HepG2 (cell line): ENCODE measurements around the gene PIP4K2B. TPM values are rescaled to one million over a fixed set of nuclear protein-coding genes. Genes with fewer than 3 reads are reported as not detected.

ENCODE experiments used
- AHR ChIP-seq: IDR thresholded peaks from 2 replicates; pipeline ENCODE4 v1.6.1; 2018; ENCODE audit warnings: missing genetic modification reagents, missing compliant biosample characterization
- ATF4 ChIP-seq, 2 experiments: fragments of 450-650 bp in 1 of 2; sonication (generic) in 1 of 2; formaldehyde crosslinking; IDR thresholded peaks; 2 replicates each; pipeline versions ENCODE4 v1.5.0 to v1.8.0; 2020 to 2022; ENCODE audit warnings: mild to moderate bottlenecking in 1 of 2, missing genetic modification reagents in 1 of 2
- BRD4 ChIP-seq: sonication (generic); formaldehyde crosslinking; IDR thresholded peaks from 2 replicates; pipeline ENCODE4 v1.4.0; 2020; ENCODE audit warnings: missing genetic modification reagents
- DDIT3 ChIP-seq: sonication (generic); formaldehyde crosslinking; IDR thresholded peaks from 2 replicates; pipeline ENCODE4 v1.4.0; 2020; ENCODE audit warnings: mild to moderate bottlenecking, missing genetic modification reagents
- ELF1 ChIP-seq: sonication (generic); formaldehyde crosslinking; IDR thresholded peaks from 2 replicates; pipeline ENCODE4 v1.4.0; 2020; ENCODE audit warnings: missing genetic modification reagents
- ESRRA ChIP-seq: sonication (generic); formaldehyde crosslinking; IDR thresholded peaks from 2 replicates; pipeline ENCODE4 v1.5.1; 2020; ENCODE audit warnings: mild to moderate bottlenecking, low read depth, missing genetic modification reagents
- FIP1L1 ChIP-seq: fragments of 200-400 bp; formaldehyde crosslinking; IDR thresholded peaks from 2 replicates; pipeline ENCODE4 v1.6.1; 2018; ENCODE audit warnings: low read depth, mild to moderate bottlenecking, low read length, moderate library complexity, borderline replicate concordance; ENCODE audit not compliant: insufficient read depth
- FOXC1 ChIP-seq: sonication (generic); formaldehyde crosslinking; IDR thresholded peaks from 2 replicates; pipeline ENCODE4 v1.8.0; 2022; ENCODE audit warnings: mild to moderate bottlenecking, missing genetic modification reagents, borderline replicate concordance
- FOXP4 ChIP-seq: sonication (generic); formaldehyde crosslinking; IDR thresholded peaks from 2 replicates; pipeline ENCODE4 v1.4.0; 2020; ENCODE audit warnings: missing genetic modification reagents
- JDP2 ChIP-seq: sonication (generic); formaldehyde crosslinking; IDR thresholded peaks from 2 replicates; pipeline ENCODE4 v1.8.1; 2022; ENCODE audit warnings: missing genetic modification reagents, borderline replicate concordance
- KLF15 ChIP-seq: sonication (generic); formaldehyde crosslinking; IDR thresholded peaks from 2 replicates; pipeline ENCODE4 v1.8.1; 2023; ENCODE audit warnings: borderline replicate concordance, mild to moderate bottlenecking, inconsistent platforms, missing genetic modification reagents, mixed read lengths
- RCOR2 ChIP-seq: IDR thresholded peaks from 2 replicates; pipeline ENCODE4 v1.6.1; 2016; ENCODE audit warnings: missing biosample characterization, missing genetic modification reagents
- TBX2 ChIP-seq: sonication (generic); formaldehyde crosslinking; IDR thresholded peaks from 2 replicates; pipeline ENCODE4 v1.5.0; 2020; ENCODE audit warnings: missing genetic modification reagents, mild to moderate bottlenecking, borderline replicate concordance
- TBX3 ChIP-seq: fragments of 450-650 bp; IDR thresholded peaks from 2 replicates; pipeline ENCODE4 v1.6.1; 2017; ENCODE audit warnings: antibody characterized with exemption, mild to moderate bottlenecking, inconsistent platforms, borderline replicate concordance
- ZBTB49 ChIP-seq: sonication (generic); formaldehyde crosslinking; IDR thresholded peaks from 2 replicates; pipeline ENCODE4 v1.4.0; 2020; ENCODE audit warnings: missing genetic modification reagents, borderline replicate concordance
- ZNF337 ChIP-seq: sonication (generic); formaldehyde crosslinking; IDR thresholded peaks from 2 replicates; pipeline ENCODE4 v1.5.1; 2020; ENCODE audit warnings: missing genetic modification reagents, low read depth, mild to moderate bottlenecking, borderline replicate concordance
- ZNF652 ChIP-seq: IDR thresholded peaks from 2 replicates; pipeline ENCODE4 v1.6.1; 2016; ENCODE audit warnings: low read depth, borderline replicate concordance
- ZNF784 ChIP-seq: sonication (generic); formaldehyde crosslinking; IDR thresholded peaks from 2 replicates; pipeline ENCODE4 v1.5.1; 2020; ENCODE audit warnings: missing genetic modification reagents, mild to moderate bottlenecking, borderline replicate concordance
- ZNF790 ChIP-seq: sonication (generic); formaldehyde crosslinking; IDR thresholded peaks from 2 replicates; pipeline ENCODE4 v1.8.0; 2022; ENCODE audit warnings: missing genetic modification reagents, mild to moderate bottlenecking, borderline replicate concordance
- ZSCAN21 ChIP-seq: sonication (generic); formaldehyde crosslinking; IDR thresholded peaks from 2 replicates; pipeline ENCODE4 v1.8.0; 2022; ENCODE audit warnings: mild to moderate bottlenecking, missing genetic modification reagents, moderate library complexity, borderline replicate concordance
- ZUFSP ChIP-seq: sonication (generic); formaldehyde crosslinking; IDR thresholded peaks from 2 replicates; pipeline ENCODE4 v1.9.0; 2021; ENCODE audit warnings: missing genetic modification reagents, mild to moderate bottlenecking, borderline replicate concordance
- polyA plus RNA-seq, 8 experiments: library from polyadenylated mRNA; depleted of rRNA in 3 of 8; stranded (reverse) in 7 of 8; unstranded in 1 of 8; fragments of >200 nt; fragmentation: Illumina TruSeq in 4 of 8; extraction: Trizol in 4 of 8; gene quantifications; 2 replicates each; pipeline versions ENCODE4 v1.2.1 to v1.2.3, GENCODE V29; 2011 to 2016; ENCODE audit warnings: low read depth in 4 of 8, missing spikeins in 1 of 8, mixed read lengths in 1 of 8; ENCODE audit not compliant: insufficient read depth in 1 of 8
- total RNA-seq, 5 experiments: library from RNA; depleted of rRNA; stranded (reverse); fragments of >200 nt; fragmentation: Illumina TruSeq; extraction: Trizol; gene quantifications; 2 replicates each; pipeline ENCODE4 v1.2.3, GENCODE V29; 2016; ENCODE audit warnings: low read depth in 1 of 5

PIP4K2B gene
- total and polyA plus RNA-seq, 2 of the 13 experiments (the other 11 are each of a cell fraction or from before 2014, with no cell fraction given) = 20.4 to 54.0 TPM

GRCh38 chr17:38800237-38800760 is 943 bp upstream of the PIP4K2B start (continued):
- TF ChIP-seq ATF4 (CRISPR knock-in tag; IDR thresholded peaks at IDR 0.05) = no peak
- no peak for TF ChIP-seq AHR (CRISPR knock-in tag)
- no peak for TF ChIP-seq JDP2 (CRISPR knock-in tag)
- TF ChIP-seq KLF15 (CRISPR knock-in tag) = no peak
- TF ChIP-seq ELF1 (CRISPR knock-in tag) = no peak
- no peak for TF ChIP-seq ZNF790 (CRISPR knock-in tag)
- no peak for TF ChIP-seq DDIT3 (CRISPR knock-in tag)
- TF ChIP-seq ZNF337 (CRISPR knock-in tag) = no peak; the same call in 1 of the 2 replicates
- peak; percentile 11; the same call in 1 of the 2 replicates for TF ChIP-seq TBX2 (CRISPR knock-in tag)
- no peak for TF ChIP-seq RCOR2 (CRISPR knock-in tag)
- TF ChIP-seq BRD4 (CRISPR knock-in tag) = peak; percentile 21; the same call in 1 of the 2 replicates
- TF ChIP-seq FOXC1 (CRISPR knock-in tag) = no peak
- no peak for TF ChIP-seq ZSCAN21
- TF ChIP-seq ZNF784 (CRISPR knock-in tag) = no peak; the same call in 1 of the 2 replicates
- no peak for TF ChIP-seq ZUFSP (CRISPR knock-in tag)
- no peak for TF ChIP-seq TBX3
- no peak for TF ChIP-seq FIP1L1
- TF ChIP-seq ESRRA (CRISPR knock-in tag) = no peak
- 0 out of 2 replicates have a peak, but pooled peaks have one; percentile 28 for TF ChIP-seq FOXP4 (CRISPR knock-in tag)
- TF ChIP-seq ZNF652 = no peak
- no peak for TF ChIP-seq ZBTB49
